NCI-H2107 treated with DMSO at 0.1 percent for 48 hours (cell line): Measurements from ENCODE around the gene CSF1.

Experiments used
- DNase-seq: peaks from one replicate; lab custom pipeline; 2025; ENCODE audit not compliant: unreplicated experiment; lab: John Stamatoyannopoulos, UW

CSF1 gene

GRCh38 chr1:109901141-109901523 lies 9.5 kb upstream of the CSF1 start:
- DNase-seq = no peak

GRCh38 chr1:109901524-109902145 lies 9.0 kb upstream of the CSF1 start:
- no peak for DNase-seq

- DNase-seq = no peak
Measured at GRCh38 chr1:109902204-109902985, 8.3 kb upstream of the CSF1 start.

- no peak for DNase-seq
Measured at GRCh38 chr1:109903376-109903930, 7.2 kb upstream of the CSF1 start.

- peak; percentile 61 for DNase-seq
Measured at GRCh38 chr1:109904105-109904817, 6.4 kb upstream of the CSF1 start.

- no peak for DNase-seq
Measured at GRCh38 chr1:109905491-109905890, 5.2 kb upstream of the CSF1 start.

- no peak for DNase-seq
Measured at GRCh38 chr1:109906160-109906838, 4.3 kb upstream of the CSF1 start.

GRCh38 chr1:109906839-109907180 lies 3.8 kb upstream of the CSF1 start:
- DNase-seq = no peak

- no peak for DNase-seq
Measured at GRCh38 chr1:109907190-109907774, 3.4 kb upstream of the CSF1 start.

GRCh38 chr1:109908836-109909235 lies 1.8 kb upstream of the CSF1 start:
- DNase-seq = no peak

GRCh38 chr1:109909561-109909960 lies 1.1 kb upstream of the CSF1 start:
- DNase-seq = no peak

- DNase-seq = no peak
Measured at GRCh38 chr1:109910963-109911798, 532 bp downstream of the CSF1 start.

GRCh38 chr1:109912214-109912861 lies 1.7 kb downstream of the CSF1 start:
- DNase-seq = no peak

GRCh38 chr1:109912873-109913272 lies 2.2 kb downstream of the CSF1 start:
- DNase-seq = no peak

GRCh38 chr1:109913360-109913879 lies 2.8 kb downstream of the CSF1 start:
- DNase-seq = no peak

GRCh38 chr1:109914587-109915240 lies 4.1 kb downstream of the CSF1 start:
- DNase-seq = no peak

- DNase-seq = no peak
Measured at GRCh38 chr1:109917051-109917767, 6.6 kb downstream of the CSF1 start.
